GM10248 (cell line): Measurements from ENCODE around the gene TBCE.
"Not testable (repeated sequence)": the region's sequence is repeated elsewhere in the genome, so short reads cannot be mapped to it uniquely, and the experiment has no call there.

ENCODE experiments used
- CTCF ChIA-PET: fragments of 300-600 bp; sonication (Branson Sonifier 250); formaldehyde crosslinking; extraction: SDS; loops from one replicate; lab custom pipeline; 2021; ENCODE audit warnings: antibody characterized with exemption; lab: Yijun Ruan, JAX
- POLR2A ChIA-PET: fragments of 350-650 bp; sonication (Branson Sonifier 250); formaldehyde crosslinking; extraction: SDS; loops from one replicate; lab custom pipeline; 2020; ENCODE audit warnings: antibody characterized with exemption; lab: Yijun Ruan, JAX
- DNase-seq: peaks from one replicate; pipeline ENCODE4 v3.0.0; 2012; ENCODE audit errors: extremely low spot score
- TF ChIP-seq, protein P1 (sequence below): IDR thresholded peaks from 2 replicates; pipeline ENCODE4 v1.5.1; 2012; ENCODE audit warnings: mild to moderate bottlenecking, low read depth; ENCODE audit errors: extremely low read depth, missing control alignments, control extremely low read depth

Gene TBCE

GRCh38 chr1:235468004-235468403, 100.8 kb downstream of the TBCE start:
- POLR2A ChIA-PET, result no interaction called here

GRCh38 chr1:235468970-235469369, 101.7 kb downstream of the TBCE start:
- CTCF ChIA-PET, result no interaction called here
- TF ChIP-seq, protein P1, sequence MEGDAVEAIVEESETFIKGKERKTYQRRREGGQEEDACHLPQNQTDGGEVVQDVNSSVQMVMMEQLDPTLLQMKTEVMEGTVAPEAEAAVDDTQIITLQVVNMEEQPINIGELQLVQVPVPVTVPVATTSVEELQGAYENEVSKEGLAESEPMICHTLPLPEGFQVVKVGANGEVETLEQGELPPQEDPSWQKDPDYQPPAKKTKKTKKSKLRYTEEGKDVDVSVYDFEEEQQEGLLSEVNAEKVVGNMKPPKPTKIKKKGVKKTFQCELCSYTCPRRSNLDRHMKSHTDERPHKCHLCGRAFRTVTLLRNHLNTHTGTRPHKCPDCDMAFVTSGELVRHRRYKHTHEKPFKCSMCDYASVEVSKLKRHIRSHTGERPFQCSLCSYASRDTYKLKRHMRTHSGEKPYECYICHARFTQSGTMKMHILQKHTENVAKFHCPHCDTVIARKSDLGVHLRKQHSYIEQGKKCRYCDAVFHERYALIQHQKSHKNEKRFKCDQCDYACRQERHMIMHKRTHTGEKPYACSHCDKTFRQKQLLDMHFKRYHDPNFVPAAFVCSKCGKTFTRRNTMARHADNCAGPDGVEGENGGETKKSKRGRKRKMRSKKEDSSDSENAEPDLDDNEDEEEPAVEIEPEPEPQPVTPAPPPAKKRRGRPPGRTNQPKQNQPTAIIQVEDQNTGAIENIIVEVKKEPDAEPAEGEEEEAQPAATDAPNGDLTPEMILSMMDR, result no peak
- DNase-seq, result no peak
- POLR2A ChIA-PET, result no interaction called here

More at GRCh38 chr1:235468004-235468403, 100.8 kb downstream of the TBCE start:
- TF ChIP-seq, protein P1, result no peak
- DNase-seq, result no peak
- CTCF ChIA-PET, result no interaction called here

DNA sequence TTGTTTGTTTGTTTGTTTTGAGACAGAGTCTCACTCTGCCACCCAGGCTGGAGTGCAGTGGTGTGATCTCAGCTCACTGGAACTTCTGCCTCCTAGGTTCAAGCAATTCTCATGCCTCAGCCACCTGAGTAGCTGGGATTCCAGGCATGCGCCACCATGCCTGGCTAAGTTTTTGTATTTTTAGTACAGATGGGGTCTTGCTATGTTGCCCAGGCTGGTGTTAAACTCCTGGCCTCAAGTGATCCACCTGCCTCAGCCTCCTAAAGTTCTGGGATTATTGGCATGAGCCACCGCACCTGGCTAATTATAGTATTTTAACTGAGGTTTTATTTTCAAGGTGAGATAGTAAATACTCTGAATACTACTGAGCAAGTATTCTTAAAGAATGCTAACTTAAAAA, 102.7 kb downstream of the TBCE start:
- CTCF ChIA-PET, POLR2A ChIA-PET: not testable (repeated sequence)

GRCh38 chr1:235470741-235471439, 103.7 kb downstream of the TBCE start:
- DNase-seq, result no peak
- ChIA-PET POLR2A (no interaction called here), CTCF (interaction anchor here (0.8 to 0.9 kb wide), 2 partner anchors 9 to 34 kb away, joined by 3 read pairs; no protein-coding TSS in a partner anchor)
- TF ChIP-seq, protein P1, result no peak

More for the DNA sequence above, 102.7 kb downstream of the TBCE start:
- not testable (repeated sequence) for DNase-seq

GRCh38 chr1:235473806-235474205, 106.6 kb downstream of the TBCE start:
- TF ChIP-seq, protein P1, result no peak
- ChIA-PET CTCF (no interaction called here), POLR2A (no interaction called here)
- no peak for DNase-seq

DNA sequence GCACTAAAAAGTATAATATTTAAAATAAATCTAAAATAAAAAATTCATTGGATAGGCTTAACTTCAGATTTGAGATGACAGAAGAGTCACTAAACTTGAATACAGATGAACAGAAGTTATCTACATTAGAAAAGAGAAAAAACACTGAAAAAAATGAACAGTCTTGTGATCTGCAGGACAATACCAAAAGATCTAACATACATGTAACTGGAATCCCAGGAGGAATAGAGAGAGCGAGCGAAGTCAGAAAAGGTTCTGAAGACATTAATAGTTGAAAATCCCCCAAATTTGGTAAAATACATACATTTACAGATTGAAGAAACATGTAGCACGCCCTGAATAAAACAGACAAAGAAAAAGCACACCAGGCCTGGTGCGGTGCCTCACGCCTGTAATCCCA, 115.9 kb downstream of the TBCE start:
- TF ChIP-seq, protein P1, result no peak
- DNase-seq, result no peak
- CTCF ChIA-PET, result interaction anchor here (1.7 kb wide), 1 partner anchor 22 kb away, joined by 3 read pairs; the partner anchor contains the start of gene B3GALNT2
- POLR2A ChIA-PET, result no interaction called here

DNA sequence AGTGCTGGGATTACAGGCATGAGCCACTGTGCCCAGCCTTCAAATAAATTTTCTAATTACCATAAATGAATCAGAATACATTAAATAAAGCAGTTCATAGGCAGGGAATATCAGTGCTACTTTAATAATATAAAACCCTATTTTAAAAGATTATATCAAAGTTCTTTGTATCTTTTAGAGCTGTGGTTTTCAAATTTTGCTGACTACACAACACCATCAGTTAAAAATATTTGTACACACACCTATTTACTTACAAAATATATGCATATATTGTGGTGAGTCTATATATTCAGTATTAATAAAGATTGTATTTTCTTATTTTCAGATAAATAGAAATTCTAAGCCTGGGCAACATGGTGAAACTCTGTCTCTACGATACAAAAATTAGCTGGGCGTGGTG, 118.3 kb downstream of the TBCE start:
- CTCF ChIA-PET, result interaction anchor here (0.8 kb wide), 1 partner anchor 19 kb away, joined by 3 read pairs; the partner anchor contains the start of gene B3GALNT2

More for the DNA sequence above, 118.3 kb downstream of the TBCE start:
- TF ChIP-seq, protein P1, result no peak
- POLR2A ChIA-PET, result no interaction called here
- no peak for DNase-seq
